Measurements from ENCODE around the gene CUZD1. TPM values are rescaled to one million over a fixed set of nuclear protein-coding genes. Genes with fewer than 3 reads are reported as not detected.

Gene CUZD1
- total RNA-seq, 1 donor from 2014 or later = 0.59 TPM

DNA sequence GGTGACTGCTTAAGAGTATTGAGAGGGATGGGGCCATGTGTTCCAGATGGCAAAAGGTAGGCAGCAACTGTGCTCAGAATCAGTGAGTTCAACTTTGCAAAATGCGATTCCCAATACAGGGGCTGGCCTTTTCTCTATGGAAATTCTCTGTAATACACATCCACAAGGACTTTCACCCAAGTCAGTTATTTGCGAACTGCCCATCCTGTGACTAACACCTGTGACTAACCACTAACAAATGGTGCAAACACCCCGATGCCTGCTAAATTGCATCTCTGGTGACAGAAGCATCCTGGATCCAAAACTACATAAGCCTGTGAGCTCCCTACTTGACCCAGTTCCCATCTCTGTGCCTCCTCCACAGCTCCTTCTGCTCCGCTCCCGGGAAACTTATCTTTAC, 9.0 kb upstream of the CUZD1 start:
- DNase-seq = no peak

GRCh38 chr10:122853665-122854313, 8.1 kb upstream of the CUZD1 start:
- no peak for DNase-seq

DNA sequence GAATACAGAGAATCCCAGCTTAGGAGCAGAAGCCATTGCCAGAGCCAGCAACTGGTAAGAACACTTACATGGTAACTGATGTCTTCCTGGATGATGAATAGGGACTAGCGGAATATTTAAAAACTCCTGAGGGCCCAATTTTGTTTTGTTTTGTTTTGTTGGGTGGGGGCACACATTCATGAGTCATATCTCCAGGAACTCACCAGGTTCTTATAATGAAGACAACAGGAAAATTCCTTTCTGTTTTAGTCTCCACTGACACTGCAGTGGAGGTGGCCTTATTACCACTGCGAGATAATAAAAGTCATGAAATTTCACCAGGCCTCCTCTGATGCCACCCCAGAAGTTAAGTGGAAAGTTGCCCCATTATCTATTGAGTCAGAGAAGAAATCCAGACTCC, 6.6 kb upstream of the CUZD1 start:
- DNase-seq = no peak

- no peak for DNase-seq
Measured at GRCh38 chr10:122850705-122851640, 5.3 kb upstream of the CUZD1 start.

GRCh38 chr10:122849900-122850605, 4.4 kb upstream of the CUZD1 start:
- DNase-seq = no peak

DNA sequence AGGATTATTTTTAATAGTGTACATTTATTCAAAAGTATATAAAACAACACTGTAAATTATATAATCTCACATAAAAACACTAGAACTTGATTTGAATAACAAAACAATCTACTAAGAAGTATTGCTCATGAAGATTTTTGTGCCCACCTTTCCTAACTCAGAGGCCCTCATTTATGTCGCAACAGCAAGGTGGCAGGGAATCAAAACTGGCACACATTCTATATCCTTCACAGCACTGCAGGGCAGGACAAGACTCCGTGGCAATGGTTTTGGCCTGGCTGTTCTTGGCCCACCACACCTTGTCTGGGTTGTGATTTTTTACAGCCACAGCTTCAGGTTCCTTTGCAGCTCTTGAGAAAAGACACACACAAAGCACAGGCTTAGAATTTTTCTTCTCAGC, 3.4 kb upstream of the CUZD1 start:
- no peak for DNase-seq

- no peak for DNase-seq
Measured at GRCh38 chr10:122847782-122848604, 2.3 kb upstream of the CUZD1 start.

DNA sequence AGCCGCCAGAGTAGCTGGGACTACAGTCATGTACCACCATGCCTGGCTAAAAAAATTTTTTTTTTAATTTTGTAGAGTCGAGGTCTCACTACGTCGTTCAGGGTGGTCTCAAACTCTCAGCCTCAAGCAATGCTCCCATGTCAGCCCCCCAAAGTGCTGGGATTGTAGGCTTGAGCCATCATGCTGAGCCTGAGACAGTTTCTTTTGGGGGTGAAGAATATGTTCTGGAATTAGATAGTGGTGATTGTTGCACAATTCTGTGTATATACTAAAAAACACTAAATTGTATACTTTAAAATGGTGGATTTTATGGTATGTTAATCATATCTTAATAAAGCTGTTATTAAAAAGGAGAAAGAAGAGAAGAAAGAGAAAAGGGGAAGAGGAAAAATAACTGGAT, 1.5 kb downstream of the CUZD1 start:
- no peak for DNase-seq

GRCh38 chr10:122841569-122841968, 4.1 kb downstream of the CUZD1 start:
- DNase-seq = no peak

- DNase-seq = no peak
Measured at GRCh38 chr10:122839505-122839904, 6.2 kb downstream of the CUZD1 start.

DNA sequence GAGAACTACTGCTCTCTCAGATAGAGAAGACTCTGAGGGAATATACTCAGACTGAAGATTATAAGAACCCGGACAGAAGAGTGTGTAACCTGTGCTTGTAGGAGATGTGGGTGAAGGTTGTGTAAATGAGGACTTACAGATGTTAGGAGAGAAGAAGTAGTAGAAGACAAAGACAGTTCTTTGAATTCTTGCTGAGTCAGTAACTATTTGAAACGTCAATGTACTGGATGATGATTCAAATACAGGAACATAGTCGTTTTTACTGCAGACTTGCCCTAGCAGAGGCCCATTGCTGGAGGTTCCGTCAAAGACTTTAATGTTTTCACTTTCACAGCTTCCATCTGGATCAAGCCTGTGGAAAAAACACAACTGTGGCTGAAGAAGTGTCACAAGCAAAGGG, 6.8 kb downstream of the CUZD1 start:
- no peak for DNase-seq

- DNase-seq = no peak
Measured at GRCh38 chr10:122835908-122836307, 9.7 kb downstream of the CUZD1 start.

GRCh38 chr10:122830965-122831353, 14.7 kb downstream of the CUZD1 start:
- no peak for DNase-seq

DNA sequence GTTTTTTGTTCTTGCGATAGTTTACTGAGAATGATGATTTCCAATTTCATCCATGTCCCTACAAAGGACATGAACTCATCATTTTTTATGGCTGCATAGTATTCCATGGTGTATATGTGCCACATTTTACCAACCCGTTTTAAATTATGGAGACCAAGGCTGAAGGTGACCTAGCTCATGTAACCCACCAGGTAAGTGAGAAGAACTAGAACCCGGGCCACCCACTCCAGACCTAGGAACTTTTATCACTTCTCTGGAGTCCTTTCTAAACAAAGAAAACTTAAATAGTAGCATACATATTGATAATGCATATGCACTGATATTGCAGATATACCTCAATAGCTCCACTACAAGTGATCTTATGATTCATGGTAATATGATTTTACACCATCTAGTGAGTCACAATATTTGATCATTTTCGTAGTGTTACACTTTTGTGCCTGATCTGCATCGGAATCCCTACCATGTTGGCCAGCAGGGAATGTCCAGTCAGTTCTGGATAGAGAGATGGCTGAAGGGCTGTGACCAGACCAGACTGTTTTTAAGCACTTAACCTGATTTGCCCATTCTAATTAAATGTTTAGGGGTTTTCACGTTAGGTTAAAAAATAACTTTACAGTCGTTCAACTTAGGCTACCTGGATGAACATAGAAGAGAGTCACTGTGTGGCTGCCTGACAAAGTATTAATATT, 15.2 kb downstream of the CUZD1 start:
- no peak for DNase-seq

- DNase-seq = no peak
Measured at GRCh38 chr10:122829454-122829853, 16.2 kb downstream of the CUZD1 start.

GRCh38 chr10:122828716-122829255, 16.9 kb downstream of the CUZD1 start:
- DNase-seq = no peak

GRCh38 chr10:122827302-122827701, 18.4 kb downstream of the CUZD1 start:
- no peak for DNase-seq

- no peak for DNase-seq
Measured at GRCh38 chr10:122822973-122823690, 22.5 kb downstream of the CUZD1 start.

DNA sequence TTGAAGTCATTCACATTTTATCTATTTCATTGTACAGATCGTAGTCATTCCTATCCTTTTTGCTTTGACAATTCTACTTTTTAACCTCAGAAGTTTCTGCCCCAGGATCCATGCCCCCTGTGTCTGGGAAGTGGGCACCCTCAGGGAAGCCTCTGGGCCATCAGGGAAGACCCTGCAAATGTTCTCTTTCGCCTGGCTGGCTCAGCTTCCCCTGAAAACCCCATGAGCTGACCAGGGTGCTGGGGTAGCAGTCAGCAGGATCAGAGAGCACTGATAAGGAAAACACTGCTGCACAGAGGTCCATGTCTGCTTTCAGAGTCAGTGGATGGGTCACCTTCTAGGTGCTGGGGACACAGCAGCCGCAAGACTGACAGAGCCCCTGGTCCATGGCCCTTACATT, 23.8 kb downstream of the CUZD1 start:
- DNase-seq = no peak

DNA sequence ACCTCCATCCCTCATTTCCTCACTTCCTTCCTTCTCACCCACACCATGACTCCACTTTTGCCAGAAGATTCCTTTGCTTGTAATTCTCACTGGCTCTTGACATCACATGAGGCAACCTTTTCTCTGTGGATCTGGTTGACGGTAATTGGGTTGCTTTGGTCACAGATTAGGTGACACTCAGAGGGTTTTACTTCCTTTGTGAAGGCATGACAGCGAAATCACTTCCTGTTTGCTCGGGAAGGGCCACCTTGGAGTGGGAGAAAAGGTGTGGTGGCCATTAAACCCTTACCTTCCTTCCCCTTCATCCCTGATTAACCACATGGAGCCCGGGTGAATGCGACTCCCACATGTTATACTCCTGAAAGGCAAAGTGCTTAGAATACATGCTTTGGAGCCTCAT, 30.2 kb downstream of the CUZD1 start:
- no peak for DNase-seq

DNA sequence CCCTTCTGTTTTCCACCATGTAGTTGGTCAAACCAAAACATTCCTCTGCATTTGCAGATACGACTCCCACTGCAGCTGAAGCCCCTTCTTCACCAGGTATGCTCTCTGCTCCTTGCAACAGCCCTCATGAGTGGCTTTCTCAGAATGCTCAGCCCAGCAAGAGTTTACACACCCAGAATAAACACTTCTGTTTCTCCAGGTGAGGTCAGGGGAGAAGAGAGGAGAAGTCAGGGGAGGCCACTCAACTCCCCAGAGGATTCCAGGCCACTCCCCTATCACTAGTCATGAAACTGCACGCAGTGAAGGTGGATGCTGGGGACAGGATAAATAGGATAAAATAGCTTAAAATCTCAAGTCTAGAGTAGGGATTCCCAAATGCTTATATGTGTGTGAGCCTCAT, 31.2 kb downstream of the CUZD1 start:
- no peak for DNase-seq

All from skin of body (tissue), 2 donors.